ENCODE measurements around the gene ZMYND11. TPM values are rescaled to one million over a fixed set of nuclear protein-coding genes. Genes with fewer than 3 reads are reported as not detected.

The ZMYND11 gene
- total RNA-seq, 2 experiments from 2014 or later: 10.1 to 11.0 TPM

DNA sequence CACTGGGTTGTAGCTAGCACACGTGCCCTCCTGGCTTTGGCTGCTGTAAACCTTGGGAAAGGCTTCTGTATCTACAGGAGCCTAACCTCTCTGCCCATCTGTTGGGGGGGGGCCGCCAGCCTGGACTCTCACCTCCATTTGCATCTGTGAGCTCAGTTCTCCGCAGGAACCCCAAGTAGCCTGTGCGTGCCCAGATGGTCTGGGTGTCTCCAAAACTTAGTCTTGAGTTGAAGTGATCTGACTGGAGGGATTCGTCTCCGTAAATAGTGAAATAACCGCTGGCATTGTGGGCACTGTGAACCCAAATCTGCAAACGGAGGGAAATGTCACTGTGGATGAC, 147.9 kb downstream of the ZMYND11 start:
- H3K4me1 Mint-ChIP-seq (ENCODE audit: low read depth): peaks cover 5% of the 10 kb centered on the region
- H3K4me3 Mint-ChIP-seq: no peak overlapping the region
- intact Hi-C loops (cut with micrococcal nuclease): no loop called here
- CTCF ChIA-PET: no interaction called here
- no peak overlapping the region for H3K27ac Mint-ChIP-seq
- H3K9me3 Mint-ChIP-seq: no peaks in the 10 kb centered on the region
- DNase-seq: no peak
- no peaks in the 10 kb centered on the region for H3K27me3 Mint-ChIP-seq (ENCODE audit: low read depth)
- peaks cover 1% of the 10 kb centered on the region for H3K36me3 Mint-ChIP-seq (ENCODE audit: low read depth)

DNA sequence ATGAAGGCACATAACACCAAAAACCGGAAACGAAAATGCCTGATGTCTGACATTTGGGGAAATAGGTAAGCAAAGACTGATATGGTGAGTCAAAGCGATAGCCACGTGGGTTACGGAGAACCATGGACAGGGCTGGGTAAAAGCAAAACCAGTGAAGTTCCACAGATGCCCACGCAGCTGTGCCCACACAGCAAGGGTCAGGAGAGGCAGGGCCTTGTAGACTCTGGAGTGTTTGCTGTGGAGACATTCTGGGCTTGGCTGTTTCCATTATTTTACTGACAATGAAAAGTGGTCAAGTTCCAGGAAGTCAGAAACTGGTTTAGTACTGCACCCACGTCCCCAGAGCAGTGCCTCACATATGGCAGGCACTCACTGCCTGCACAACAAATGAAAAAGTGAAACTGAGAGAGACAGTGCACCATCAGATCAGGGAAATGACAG, 148.7 kb downstream of the ZMYND11 start:
- no peak overlapping the region for H3K4me3 Mint-ChIP-seq
- CTCF ChIA-PET: no interaction called here
- no peaks in the 10 kb centered on the region for H3K27me3 Mint-ChIP-seq (ENCODE audit: low read depth)
- no peaks in the 10 kb centered on the region for H3K9me3 Mint-ChIP-seq
- intact Hi-C loops (cut with micrococcal nuclease): no loop called here
- DNase-seq: peak; percentile 20
- H3K36me3 Mint-ChIP-seq (ENCODE audit: low read depth): peaks cover 4% of the 10 kb centered on the region
- peaks cover 5% of the 10 kb centered on the region for H3K4me1 Mint-ChIP-seq (ENCODE audit: low read depth)
- H3K27ac Mint-ChIP-seq: no peak overlapping the region

DNA sequence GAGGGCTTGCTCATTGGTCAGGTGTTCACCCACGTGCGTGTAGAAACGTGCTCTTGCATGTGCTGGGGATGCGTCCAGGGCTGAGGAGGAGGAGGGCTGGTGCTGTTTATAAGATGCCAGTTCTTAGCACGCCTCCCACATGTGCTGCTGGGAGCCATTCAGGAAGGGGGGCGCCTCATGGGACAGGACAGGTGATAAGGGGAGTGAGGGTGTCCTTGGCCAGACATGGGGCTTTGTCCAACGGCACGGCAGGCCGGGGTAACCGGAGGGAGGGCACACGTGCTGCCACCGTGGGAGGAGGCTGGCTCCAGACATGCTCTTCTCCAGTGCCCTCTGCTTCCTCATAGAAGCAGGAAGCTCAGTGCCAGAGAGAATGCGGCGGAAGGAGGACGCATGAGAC, 150.0 kb downstream of the ZMYND11 start:
- no peaks in the 10 kb centered on the region for H3K9me3 Mint-ChIP-seq
- H3K36me3 Mint-ChIP-seq (ENCODE audit: low read depth): peaks cover 4% of the 10 kb centered on the region
- intact Hi-C loops (cut with micrococcal nuclease): no loop called here
- no peak overlapping the region for H3K4me3 Mint-ChIP-seq
- H3K27ac Mint-ChIP-seq: no peak overlapping the region
- CTCF ChIA-PET: no interaction called here
- no peak for DNase-seq
- no peaks in the 10 kb centered on the region for H3K27me3 Mint-ChIP-seq (ENCODE audit: low read depth)
- H3K4me1 Mint-ChIP-seq (ENCODE audit: low read depth): peaks cover 5% of the 10 kb centered on the region

DNA sequence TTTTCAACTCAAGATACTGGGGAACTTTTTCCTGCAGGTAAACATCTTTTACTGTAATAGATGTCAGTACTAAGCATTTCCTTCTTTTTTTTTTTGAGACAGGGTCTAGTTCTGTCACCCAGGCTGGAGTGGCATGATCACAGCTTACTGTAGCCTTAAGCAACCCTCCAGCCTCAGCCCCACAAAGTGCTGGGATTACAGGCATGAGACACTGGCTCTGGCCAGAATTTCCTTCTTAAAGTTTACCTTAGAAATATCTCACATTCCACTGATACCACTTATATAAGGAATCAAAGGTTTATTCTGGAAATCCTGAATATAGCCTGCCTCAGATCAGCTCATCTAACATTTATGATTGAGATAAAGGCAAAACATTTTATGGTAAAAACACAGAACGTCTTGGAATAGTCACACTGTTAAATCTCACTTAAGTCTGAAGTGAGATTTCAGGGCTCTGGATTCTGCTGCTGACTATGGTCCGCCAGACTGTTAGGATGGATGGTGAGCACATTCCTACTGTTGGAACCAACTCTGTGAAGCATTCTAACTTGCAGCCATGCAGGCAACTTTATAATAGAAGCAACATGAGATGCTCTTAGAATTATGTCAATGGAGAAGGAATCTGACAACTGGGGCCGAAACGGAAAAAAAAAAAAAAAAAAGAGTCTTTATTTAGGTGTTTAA, 151.9 kb downstream of the ZMYND11 start:
- Mint-ChIP-seq H3K27me3 (ENCODE audit: low read depth) (no peaks in the 10 kb centered on the region), H3K9me3 (no peaks in the 10 kb centered on the region)
- CTCF ChIA-PET: no interaction called here

DNA sequence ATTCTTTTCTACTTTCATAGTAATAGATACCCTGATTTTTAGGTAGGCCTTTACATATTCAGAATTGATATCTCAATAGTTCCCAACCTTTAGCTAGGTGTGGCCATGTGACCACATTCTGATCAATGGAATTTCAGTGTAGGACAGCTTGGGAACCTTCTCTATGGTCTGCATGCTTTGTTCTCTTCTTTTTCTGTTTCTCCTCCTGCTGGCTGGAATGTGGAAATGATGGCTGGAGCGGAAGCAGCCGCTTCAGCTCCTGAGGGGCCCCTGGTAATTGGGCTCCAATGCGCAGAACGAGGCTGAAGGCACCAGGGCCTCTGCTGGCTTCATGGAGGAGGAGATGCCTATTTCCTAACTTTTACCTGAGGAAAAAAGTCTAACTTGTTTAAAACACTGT, 152.6 kb downstream of the ZMYND11 start:
- Mint-ChIP-seq H3K4me1 (ENCODE audit: low read depth) (peaks cover 5% of the 10 kb centered on the region), H3K4me3 (no peak overlapping the region), H3K27ac (no peak overlapping the region), H3K9me3 (no peaks in the 10 kb centered on the region), H3K27me3 (ENCODE audit: low read depth) (no peaks in the 10 kb centered on the region), H3K36me3 (ENCODE audit: low read depth) (peaks cover 4% of the 10 kb centered on the region)
- CTCF ChIA-PET: no interaction called here
- intact Hi-C loops (cut with micrococcal nuclease): no loop called here
- DNase-seq: no peak

More for the DNA sequence above, 151.9 kb downstream of the ZMYND11 start:
- no peak for DNase-seq
- Mint-ChIP-seq H3K4me3 (no peak overlapping the region), H3K4me1 (ENCODE audit: low read depth) (peaks cover 5% of the 10 kb centered on the region), H3K27ac (no peak overlapping the region), H3K36me3 (ENCODE audit: low read depth) (peaks cover 4% of the 10 kb centered on the region)
- intact Hi-C loops (cut with micrococcal nuclease): no loop called here

DNA sequence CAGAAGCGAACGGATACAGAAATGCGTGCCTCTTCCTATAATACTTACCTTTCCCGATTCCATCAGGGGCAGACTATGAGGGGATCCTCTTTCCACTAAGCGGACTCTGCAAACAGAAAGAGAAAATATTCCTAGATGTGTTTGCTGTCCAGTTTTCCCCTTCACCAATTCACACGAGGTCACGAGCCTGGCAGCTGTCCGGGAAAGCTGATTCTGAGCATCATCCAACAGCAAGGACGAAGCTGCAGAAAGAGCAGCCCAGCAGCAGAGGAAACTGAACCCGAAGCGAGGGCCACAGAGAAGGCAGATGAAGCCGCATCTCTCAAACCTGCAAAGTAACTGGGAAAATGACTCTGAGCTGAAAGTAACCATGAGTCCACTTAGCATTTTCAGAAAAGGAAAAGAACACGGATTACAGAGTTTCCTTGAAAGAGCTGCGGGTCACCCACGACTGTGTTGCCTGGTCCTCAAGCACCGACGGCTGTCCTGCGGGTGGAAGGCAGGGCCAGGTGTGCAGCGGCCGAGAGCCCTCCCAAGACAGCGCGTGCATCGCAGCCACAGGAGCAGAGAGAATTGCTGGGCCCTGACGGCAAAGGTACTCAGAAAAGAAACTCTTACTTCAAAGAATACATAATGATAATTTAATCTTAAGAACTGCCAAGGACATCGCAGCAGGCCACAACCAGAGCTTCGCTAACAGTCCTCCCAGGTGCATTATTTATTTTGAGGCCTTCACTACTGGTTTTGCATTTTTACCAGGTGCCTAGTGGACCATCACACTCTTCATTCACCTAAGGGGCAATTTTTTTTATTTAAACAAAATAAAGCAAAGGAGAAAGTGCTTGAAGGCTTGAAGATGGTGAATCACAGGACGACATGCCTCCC, 153.3 kb downstream of the ZMYND11 start:
- intact Hi-C loops (cut with micrococcal nuclease): no loop called here
- CTCF ChIA-PET: no interaction called here
- H3K27ac Mint-ChIP-seq: no peak overlapping the region
- H3K4me1 Mint-ChIP-seq (ENCODE audit: low read depth): peaks cover 5% of the 10 kb centered on the region
- no peaks in the 10 kb centered on the region for H3K9me3 Mint-ChIP-seq
- H3K36me3 Mint-ChIP-seq (ENCODE audit: low read depth): peaks cover 4% of the 10 kb centered on the region
- H3K4me3 Mint-ChIP-seq: no peak overlapping the region
- DNase-seq: no peak
- H3K27me3 Mint-ChIP-seq (ENCODE audit: low read depth): no peaks in the 10 kb centered on the region

DNA sequence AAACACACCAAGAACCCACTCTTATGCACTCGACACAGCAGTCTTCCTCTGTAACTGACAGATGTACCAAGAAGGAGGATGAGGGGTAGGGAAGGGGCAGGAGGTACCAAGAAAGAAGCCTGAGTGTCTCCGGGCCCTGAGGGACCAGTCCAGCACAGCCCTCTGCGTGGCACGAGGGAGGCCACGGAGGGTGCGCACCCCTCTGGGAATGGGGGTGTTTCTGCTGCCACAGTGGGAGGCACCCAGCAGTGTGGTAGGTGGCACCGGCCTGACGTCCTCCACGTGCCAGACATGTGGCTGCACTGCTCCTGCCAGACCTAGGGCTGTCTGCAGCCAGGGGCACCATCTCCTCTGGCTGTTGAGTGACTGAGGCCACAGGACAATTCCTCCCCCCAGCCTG, 154.3 kb downstream of the ZMYND11 start:
- no peak overlapping the region for H3K4me3 Mint-ChIP-seq
- DNase-seq: no peak
- intact Hi-C loops (cut with micrococcal nuclease): no loop called here
- H3K4me1 Mint-ChIP-seq (ENCODE audit: low read depth): no peaks in the 10 kb centered on the region
- no peaks in the 10 kb centered on the region for H3K27me3 Mint-ChIP-seq (ENCODE audit: low read depth)
- H3K9me3 Mint-ChIP-seq: no peaks in the 10 kb centered on the region
- H3K36me3 Mint-ChIP-seq (ENCODE audit: low read depth): peaks cover 3% of the 10 kb centered on the region
- CTCF ChIA-PET: no interaction called here
- no peak overlapping the region for H3K27ac Mint-ChIP-seq

DNA sequence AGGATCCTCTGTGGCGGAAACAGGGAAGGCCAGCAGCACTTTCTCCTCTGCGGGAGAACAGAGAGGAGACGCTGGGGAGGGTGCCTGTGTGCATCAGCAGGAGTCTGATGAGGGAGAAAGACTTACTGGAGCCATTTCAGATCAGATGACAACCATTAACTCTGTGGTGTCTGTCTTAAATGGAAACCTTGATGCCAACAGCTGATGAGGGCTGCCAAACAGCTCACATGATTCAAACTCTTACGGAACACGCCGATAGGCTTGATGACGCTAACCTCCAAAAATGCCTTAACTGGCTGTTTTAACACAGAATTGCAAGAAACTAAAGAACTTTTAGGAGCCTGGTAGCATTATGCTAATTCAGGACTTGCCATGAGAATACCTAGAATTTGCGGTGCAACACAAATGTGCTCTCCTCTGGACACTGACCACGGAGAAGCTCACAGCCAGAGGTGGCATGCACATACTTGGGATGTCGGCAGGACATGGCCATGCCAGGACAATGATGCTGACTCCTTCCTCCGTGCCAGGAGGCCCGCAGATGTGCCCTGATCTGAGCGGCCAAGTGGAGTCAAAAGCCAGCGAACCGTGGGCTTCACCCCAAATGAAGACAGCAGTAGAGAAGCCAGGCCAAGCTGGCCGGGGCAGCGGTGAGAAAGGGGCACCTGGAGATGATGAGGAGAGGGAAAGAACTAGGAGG, 154.9 kb downstream of the ZMYND11 start:
- CTCF ChIA-PET: no interaction called here
- no peaks in the 10 kb centered on the region for H3K27me3 Mint-ChIP-seq (ENCODE audit: low read depth)
- DNase-seq: no peak
- peaks cover 5% of the 10 kb centered on the region for H3K36me3 Mint-ChIP-seq (ENCODE audit: low read depth)
- H3K4me3 Mint-ChIP-seq: no peak overlapping the region
- H3K4me1 Mint-ChIP-seq (ENCODE audit: low read depth): no peaks in the 10 kb centered on the region
- no peak overlapping the region for H3K27ac Mint-ChIP-seq
- H3K9me3 Mint-ChIP-seq: no peaks in the 10 kb centered on the region
- intact Hi-C loops (cut with micrococcal nuclease): no loop called here

DNA sequence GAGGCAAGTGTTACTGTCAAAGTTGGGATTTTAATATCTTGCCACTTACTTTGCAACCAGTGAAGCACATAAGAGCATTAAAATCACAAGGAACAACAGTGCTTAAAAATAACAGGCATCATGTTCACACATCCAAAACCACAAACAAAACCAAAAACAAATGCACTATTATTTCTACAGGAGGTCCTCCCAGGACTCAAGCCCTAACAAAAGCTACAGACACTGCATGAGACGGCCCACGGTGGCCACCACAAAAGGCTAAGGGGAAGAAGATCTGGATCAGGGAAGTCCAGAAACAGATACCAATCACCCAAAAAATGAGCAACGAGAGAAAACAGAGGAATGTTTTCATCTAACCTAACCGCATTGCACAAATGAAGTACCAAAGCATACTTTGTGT, 158.4 kb downstream of the ZMYND11 start:
- Mint-ChIP-seq H3K27ac (no peak overlapping the region), H3K9me3 (no peaks in the 10 kb centered on the region), H3K4me3 (no peak overlapping the region), H3K27me3 (ENCODE audit: low read depth) (no peaks in the 10 kb centered on the region), H3K36me3 (ENCODE audit: low read depth) (peaks cover 6% of the 10 kb centered on the region), H3K4me1 (ENCODE audit: low read depth) (no peaks in the 10 kb centered on the region)
- no peak for DNase-seq
- intact Hi-C loops (cut with micrococcal nuclease): no loop called here
- CTCF ChIA-PET: no interaction called here

DNA sequence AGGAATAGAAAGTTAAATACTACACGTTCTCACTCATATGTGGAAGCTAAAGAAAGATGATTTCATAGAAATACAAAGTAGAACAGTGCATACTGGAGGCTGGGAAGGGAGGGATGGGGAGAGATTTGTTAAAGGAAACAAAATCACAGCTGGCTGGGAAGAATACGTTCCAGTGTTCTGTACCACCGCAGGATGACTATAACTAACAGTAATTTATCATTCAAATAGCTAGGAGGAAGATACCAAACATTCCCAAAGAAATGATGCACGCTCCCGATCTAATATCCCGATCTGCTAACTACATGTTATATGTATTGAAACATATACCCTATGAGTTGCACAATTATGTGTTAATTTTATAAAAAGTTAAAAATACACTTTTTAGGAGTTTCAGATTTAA, 162.3 kb downstream of the ZMYND11 start:
- Mint-ChIP-seq H3K27ac (no peak overlapping the region), H3K27me3 (ENCODE audit: low read depth) (no peaks in the 10 kb centered on the region), H3K9me3 (no peaks in the 10 kb centered on the region), H3K36me3 (ENCODE audit: low read depth) (peaks cover 6% of the 10 kb centered on the region), H3K4me3 (no peak overlapping the region), H3K4me1 (ENCODE audit: low read depth) (no peaks in the 10 kb centered on the region)
- CTCF ChIA-PET: no interaction called here
- DNase-seq: no peak
- intact Hi-C loops (cut with micrococcal nuclease): no loop called here

DNA sequence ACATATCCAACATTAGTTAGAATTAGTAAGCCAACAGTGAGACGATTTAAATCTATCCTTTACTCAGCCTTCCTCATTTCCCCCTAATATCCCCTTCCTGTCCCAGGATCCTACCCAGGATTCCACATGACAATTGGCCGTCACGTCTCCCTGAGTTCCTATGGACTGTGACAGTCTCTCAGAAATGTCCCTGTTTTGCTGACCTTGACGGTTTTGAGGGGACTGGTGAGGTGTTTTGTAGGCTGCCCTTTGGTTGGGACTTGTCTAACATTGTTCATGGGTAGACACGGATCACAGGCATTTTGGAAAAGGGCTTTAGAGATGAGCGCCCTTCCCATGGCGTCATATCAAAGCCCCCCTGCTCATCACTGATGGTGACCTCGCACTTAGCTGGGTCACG, 162.8 kb downstream of the ZMYND11 start:
- Mint-ChIP-seq H3K4me3 (no peak overlapping the region), H3K36me3 (ENCODE audit: low read depth) (peaks cover 6% of the 10 kb centered on the region), H3K27ac (no peak overlapping the region), H3K9me3 (no peaks in the 10 kb centered on the region), H3K27me3 (ENCODE audit: low read depth) (no peaks in the 10 kb centered on the region), H3K4me1 (ENCODE audit: low read depth) (no peaks in the 10 kb centered on the region)
- no peak for DNase-seq
- CTCF ChIA-PET: no interaction called here
- intact Hi-C loops (cut with micrococcal nuclease): no loop called here

DNA sequence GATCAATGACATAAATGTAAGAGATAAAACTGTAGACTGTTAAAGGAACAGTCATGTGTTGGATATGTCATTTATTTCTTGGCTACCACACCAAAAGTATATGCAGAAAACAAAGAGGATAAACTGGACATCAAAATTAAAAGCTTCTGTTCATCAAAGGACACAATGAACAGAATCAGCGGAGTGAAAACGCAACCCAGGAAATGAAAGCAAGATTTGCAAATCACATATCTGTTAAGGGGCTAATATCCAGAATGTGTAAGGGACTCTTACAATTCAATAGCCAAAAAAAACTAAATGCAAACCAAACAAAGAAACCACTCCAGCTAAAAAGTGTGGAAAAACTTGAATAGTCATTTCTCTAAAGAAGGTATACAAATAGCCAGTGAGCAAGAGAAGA, 164.3 kb downstream of the ZMYND11 start:
- Mint-ChIP-seq H3K27me3 (ENCODE audit: low read depth) (no peaks in the 10 kb centered on the region), H3K4me1 (ENCODE audit: low read depth) (no peaks in the 10 kb centered on the region), H3K27ac (no peak overlapping the region), H3K4me3 (no peak overlapping the region), H3K9me3 (no peaks in the 10 kb centered on the region), H3K36me3 (ENCODE audit: low read depth) (peaks cover 6% of the 10 kb centered on the region)
- intact Hi-C loops (cut with micrococcal nuclease): no loop called here
- CTCF ChIA-PET: no interaction called here
- no peak for DNase-seq

DNA sequence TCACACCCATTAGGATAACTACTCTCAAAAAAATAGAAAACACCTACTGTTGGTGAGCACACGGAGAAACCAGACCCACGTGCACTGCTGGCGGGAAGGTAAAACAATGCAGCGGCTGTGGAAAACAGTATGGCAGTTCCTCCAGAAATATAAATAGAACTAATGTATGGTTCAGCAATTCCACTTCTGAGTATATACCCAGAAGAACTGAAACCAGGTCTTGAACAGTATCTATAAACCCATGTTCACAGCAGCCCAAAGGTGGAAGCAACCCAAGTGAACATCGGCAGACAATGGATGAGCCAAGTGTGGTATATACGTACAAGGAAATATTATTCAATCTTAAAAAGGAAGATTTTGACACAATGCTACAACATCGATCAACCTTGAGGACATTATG, 164.7 kb downstream of the ZMYND11 start:
- no peak overlapping the region for H3K4me3 Mint-ChIP-seq
- no peaks in the 10 kb centered on the region for H3K9me3 Mint-ChIP-seq
- H3K4me1 Mint-ChIP-seq (ENCODE audit: low read depth): no peaks in the 10 kb centered on the region
- H3K36me3 Mint-ChIP-seq (ENCODE audit: low read depth): peaks cover 3% of the 10 kb centered on the region
- no peak overlapping the region for H3K27ac Mint-ChIP-seq
- CTCF ChIA-PET: no interaction called here
- no peak for DNase-seq
- no peaks in the 10 kb centered on the region for H3K27me3 Mint-ChIP-seq (ENCODE audit: low read depth)
- intact Hi-C loops (cut with micrococcal nuclease): no loop called here

Data from activated naive CD4-positive, alpha-beta T cell treated with anti-CD3 and anti-CD28 coated beads for 36 hours (primary cell).